Measurements from ENCODE around the gene AP3D1. TPM values are rescaled to one million over a fixed set of nuclear protein-coding genes. Genes with fewer than 3 reads are reported as not detected.

Gene AP3D1
- total and polyA plus RNA-seq, 9 of the 15 experiments (the other 6 are each of a cell fraction or from before 2014, with no cell fraction given): 1.2 to 86.1 (median 35.9) TPM

DNA sequence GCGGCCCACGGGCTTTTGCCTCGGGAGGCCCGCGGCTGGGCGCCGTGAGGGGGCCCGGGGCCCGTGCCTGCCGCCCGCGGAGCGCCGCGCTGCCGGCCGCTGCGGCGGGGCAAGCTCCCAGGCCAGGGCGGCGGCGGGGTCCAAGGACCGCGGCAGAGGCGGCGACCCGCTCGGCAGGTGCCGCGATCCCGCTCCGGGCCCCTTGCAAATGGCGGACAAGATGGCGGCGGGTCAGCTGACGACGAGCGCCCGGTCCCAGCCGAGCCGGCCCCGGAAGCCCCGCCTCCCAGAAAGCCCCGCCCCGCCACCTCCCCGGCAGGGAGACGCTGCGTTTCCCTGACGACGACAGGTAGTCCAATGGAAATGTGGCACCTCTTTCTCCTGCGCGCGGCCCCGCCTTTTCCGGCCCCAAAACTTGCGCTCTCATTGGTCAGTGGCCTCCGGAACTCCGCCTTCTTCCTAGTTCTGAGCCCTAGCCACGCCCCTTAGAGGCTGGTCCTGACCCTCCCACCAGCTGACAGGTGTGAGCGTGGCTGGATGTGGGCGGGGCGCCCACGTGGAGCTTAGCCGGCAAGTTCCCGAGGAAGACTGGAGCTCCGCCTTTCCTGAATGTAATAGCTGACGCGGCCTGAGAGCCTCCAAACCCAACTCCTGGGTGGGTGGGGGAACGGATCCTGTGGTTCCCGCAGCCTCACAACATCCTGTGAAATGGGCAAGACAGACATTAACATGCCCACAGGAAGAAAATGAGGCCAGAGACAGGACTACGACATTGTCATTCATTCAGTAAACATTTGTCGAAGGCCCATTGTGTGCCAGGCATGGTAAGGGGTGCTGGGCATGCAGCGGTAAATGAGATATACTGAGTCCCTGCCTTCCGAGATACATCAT is at the start of gene AP3D1 (continued):
- TF ChIP-seq RBM14 (IDR thresholded peaks at IDR 0.05; ENCODE audit: borderline replicate concordance, insufficient read depth, low read depth, low read length): no peak
- TF ChIP-seq FOXJ3 (CRISPR knock-in tag; IDR thresholded peaks at IDR 0.05): no peak
- no peak for TF ChIP-seq ZNF407 (IDR thresholded peaks at IDR 0.05; ENCODE audit: low read depth)
- no peak for TF ChIP-seq SRSF7 (optimal IDR thresholded peaks at IDR 0.05; ENCODE audit: low read depth, low read length)
- TF ChIP-seq ZFP1 (CRISPR knock-in tag; IDR thresholded peaks at IDR 0.05): no peak
- no peak for TF ChIP-seq PHB2 (IDR thresholded peaks at IDR 0.05; ENCODE audit: low read depth)
- no peak for TF ChIP-seq FOXP4 (CRISPR knock-in tag; IDR thresholded peaks at IDR 0.05; ENCODE audit: borderline replicate concordance)
- TF ChIP-seq JUND (IDR thresholded peaks at IDR 0.05; ENCODE audit: borderline replicate concordance, low read depth, low read length): peak; percentile 41; the same call in 1 of the 2 replicates
- TF ChIP-seq JUND (tag; IDR thresholded peaks at IDR 0.05; ENCODE audit: borderline replicate concordance, low read depth, low read length): no peak; the same call in 2 of the 3 replicates
- TF ChIP-seq GABPA (tag; conservative IDR thresholded peaks at IDR 0.05; ENCODE audit: low read depth): peak; percentile 94
- no peak for TF ChIP-seq PHF21A (IDR thresholded peaks at IDR 0.05; ENCODE audit: borderline replicate concordance, low read depth)
- no peak for TF ChIP-seq NFIC (IDR thresholded peaks at IDR 0.05)
- no peak for TF ChIP-seq ZBTB9 (CRISPR knock-in tag; IDR thresholded peaks at IDR 0.05)
- no peak for TF ChIP-seq MECOM (CRISPR knock-in tag; IDR thresholded peaks at IDR 0.05)
- TF ChIP-seq NFATC3 (IDR thresholded peaks at IDR 0.05): no peak
- TF ChIP-seq CREBBP (IDR thresholded peaks at IDR 0.05; ENCODE audit: low read depth, low read length): no peak
- no peak for TF ChIP-seq FOSL1 (tag; conservative IDR thresholded peaks at IDR 0.05)
